HG03432 (cell line): ENCODE data around the gene FXYD7.
"Not testable (repeated sequence)": the region's sequence is repeated elsewhere in the genome, so short reads cannot be mapped to it uniquely, and the experiment has no call there.

Experiments used
- ATAC-seq: cut with Tn5 transposase; IDR thresholded peaks from one replicate; pipeline ENCODE4 v1.9.1; 2021; ENCODE audit warnings: mild to moderate bottlenecking, moderate library complexity; ENCODE audit not compliant: unreplicated experiment

The FXYD7 gene

GRCh38 chr19:35142606-35143230 lies 337 bp upstream of the FXYD7 start:
- ATAC-seq, result no peak

DNA sequence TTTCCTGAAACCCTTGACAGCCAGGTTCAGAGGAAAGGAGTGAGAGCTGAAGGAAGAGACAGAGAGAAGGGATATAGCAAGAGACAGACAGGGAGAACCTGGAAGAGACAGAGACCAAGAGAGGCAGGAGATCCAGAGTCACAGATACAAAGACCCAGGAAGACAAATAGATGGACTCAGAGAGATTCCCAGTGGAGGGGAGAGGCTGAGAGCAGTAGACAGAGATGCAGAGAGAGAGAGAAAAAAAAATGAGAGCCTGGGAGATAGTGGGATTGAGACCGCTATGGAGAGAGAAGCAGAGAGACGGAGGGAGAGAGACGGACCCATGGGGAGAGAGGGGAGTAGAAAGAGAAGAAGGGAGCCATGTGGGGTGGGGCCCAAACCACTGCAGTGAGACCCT lies 763 bp downstream of the FXYD7 start:
- no peak for ATAC-seq

GRCh38 chr19:35144259-35144599 lies 1.2 kb downstream of the FXYD7 start:
- ATAC-seq, result no peak

GRCh38 chr19:35144600-35145436 lies 1.8 kb downstream of the FXYD7 start:
- no peak for ATAC-seq

DNA sequence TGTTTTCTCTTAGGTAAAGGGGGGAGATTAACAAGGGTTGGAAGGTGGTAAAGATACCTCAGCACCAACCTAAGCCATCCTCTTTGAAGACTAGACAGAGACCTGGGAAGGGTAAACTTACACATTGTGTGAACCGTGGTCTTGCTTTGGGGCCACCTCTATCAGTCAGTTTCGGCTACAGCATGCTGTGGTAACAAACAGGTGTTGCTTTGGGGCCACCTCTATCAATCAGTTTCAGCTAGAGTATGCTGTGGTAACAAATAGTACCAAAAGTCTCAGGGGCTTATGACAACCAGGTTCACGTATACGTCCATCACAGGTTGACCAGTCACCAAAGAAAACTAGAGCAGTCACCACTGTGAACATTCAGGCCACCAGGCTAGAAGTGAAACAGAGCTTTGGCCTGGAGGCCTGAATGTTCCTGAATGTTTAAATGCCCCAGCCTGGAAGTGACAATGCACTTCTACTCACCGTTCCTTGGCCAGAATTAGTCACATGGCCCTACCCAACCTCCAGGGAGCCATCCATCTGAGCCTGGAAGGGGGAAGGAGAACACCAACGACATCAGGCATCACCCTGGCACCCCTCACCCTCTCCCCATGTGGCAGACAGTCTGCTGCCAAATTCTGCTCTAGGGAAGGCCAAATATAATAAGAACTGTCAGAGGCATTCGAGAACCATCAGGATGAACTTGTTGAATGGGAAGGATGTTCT lies 3.8 kb downstream of the FXYD7 start:
- no peak for ATAC-seq

DNA sequence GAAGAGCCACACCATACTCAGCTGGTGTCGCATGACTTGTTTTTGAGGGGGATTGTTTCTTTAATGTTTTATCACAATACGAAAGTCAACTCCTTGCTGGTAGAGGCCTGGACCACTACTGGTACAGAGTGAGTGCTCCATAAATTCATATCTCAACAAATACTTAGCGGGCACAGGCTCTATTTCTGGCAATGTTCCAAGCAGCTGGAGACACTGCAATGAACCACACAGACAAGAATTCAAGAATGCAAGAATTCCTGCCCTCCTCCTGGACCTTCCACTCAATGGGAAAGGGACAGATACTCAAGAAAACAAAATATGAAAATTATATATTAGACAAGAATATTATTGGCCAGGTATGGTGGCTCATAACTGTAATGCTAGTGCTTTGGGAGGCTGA lies 6.4 kb downstream of the FXYD7 start:
- no peak for ATAC-seq

DNA sequence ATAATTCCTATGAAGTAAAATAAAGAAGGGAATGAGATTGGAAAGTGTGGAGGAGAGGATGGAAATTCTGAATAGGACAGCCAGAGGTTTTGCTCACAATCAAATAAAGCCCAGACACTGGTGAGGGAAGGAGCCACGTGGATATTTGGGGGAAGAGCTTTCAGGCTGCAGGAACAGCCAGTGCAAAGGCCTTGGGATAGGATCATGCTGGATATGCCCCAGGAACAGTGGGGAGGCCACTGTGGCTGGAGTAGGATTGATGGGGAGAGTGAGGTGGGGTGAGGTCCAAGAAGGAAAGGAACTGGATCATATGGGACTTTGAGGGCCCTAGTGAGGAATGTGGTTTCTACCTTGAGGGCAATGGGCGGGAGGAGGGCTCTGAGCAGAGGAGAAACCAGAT lies 7.4 kb downstream of the FXYD7 start:
- no peak for ATAC-seq

GRCh38 chr19:35151273-35152065 lies 8.4 kb downstream of the FXYD7 start:
- no peak for ATAC-seq

- not testable (repeated sequence) for ATAC-seq
Observed at GRCh38 chr19:35153129-35153522, 10.1 kb downstream of the FXYD7 start.

DNA sequence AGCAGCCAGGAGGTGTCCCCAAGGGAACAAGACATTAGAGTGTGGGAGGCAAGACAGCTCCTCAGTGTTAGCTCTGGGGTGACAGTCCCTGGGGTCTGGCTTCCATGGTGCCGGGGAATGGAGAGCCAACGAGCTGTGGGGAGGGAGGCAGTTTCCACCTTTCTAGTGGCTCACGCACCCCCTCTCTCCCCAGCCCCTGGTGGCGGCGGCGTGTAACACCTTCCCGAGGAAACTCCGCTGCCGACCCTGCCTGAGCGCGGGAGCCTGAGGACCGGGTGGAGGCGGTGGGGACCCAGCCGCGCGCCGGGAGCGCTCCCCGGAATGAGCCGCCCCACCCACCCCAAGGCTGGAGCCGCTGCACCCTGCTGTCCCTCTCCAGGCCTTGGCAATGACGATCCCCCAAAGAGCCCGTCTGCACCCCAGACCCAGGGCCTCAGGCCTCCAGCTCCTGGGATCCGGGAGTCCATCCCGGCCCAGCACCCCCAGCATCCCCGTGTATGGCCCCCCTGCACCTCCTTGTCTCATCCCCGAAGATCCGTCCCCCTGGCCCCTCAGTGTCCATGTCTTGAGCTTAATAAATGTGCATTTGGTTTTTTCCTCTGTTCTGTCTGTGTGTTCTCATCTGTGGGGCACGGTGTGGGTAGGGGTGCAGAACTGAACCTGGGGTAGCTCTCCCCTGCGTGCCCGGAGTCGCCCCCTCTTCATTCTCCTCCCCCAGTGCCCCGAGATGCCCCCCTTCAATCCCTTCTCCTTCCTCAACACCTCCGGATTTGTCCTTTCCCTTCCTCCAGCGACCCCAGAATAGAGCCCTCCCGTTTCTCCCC lies 10.9 kb downstream of the FXYD7 start:
- no peak for ATAC-seq

DNA sequence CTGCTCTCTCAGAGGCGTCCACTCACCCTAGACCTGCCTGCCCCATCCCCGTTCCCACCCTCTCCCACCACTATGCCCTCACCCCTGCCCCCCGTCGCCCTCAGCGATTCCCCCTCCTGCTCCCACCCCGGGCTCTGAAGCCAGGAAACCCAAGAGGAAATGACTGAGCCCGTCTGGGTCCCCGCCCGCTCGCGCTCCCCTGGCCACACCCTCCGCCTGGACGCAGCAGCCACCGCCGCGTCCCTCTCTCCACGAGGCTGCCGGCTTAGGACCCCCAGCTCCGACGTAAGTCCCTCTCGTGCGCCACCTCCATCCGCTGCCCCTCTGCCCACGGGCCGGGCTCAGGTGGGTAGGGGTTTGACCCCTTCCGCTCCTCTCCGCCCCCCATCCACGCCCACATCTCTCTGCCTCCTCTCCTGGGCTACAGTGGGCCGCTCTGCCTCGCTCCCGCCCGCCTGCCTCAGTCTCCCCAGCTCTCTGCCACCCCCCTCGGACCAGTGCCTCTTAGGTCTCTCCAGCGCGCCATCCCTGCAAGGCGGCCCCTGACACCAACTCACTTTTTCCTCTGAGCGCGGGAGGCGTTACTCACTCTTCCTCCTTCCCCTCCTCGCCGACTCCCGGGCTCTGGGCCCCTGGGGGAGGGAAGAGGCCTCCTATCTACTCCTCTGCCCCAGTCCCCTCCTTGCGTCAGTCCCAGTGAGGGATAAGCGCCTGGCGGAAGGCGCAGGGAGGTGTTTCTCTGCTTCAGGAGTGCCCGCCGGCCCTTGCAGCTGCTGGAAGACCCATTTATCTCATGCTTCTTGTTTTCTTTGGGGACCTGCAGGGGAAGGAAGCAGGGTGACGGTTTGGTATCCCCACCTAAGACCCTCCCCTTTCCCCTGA lies 11.7 kb downstream of the FXYD7 start, which contains the start of gene FXYD5:
Gene FXYD5 (plus strand): TSS at position 211 of the 882 bp plus-strand sequence. CDS start 816 bp downstream, outside the sequence.
- no peak for ATAC-seq

- ATAC-seq, result no peak
Observed at GRCh38 chr19:35155441-35155840, 12.4 kb downstream of the FXYD7 start.

DNA sequence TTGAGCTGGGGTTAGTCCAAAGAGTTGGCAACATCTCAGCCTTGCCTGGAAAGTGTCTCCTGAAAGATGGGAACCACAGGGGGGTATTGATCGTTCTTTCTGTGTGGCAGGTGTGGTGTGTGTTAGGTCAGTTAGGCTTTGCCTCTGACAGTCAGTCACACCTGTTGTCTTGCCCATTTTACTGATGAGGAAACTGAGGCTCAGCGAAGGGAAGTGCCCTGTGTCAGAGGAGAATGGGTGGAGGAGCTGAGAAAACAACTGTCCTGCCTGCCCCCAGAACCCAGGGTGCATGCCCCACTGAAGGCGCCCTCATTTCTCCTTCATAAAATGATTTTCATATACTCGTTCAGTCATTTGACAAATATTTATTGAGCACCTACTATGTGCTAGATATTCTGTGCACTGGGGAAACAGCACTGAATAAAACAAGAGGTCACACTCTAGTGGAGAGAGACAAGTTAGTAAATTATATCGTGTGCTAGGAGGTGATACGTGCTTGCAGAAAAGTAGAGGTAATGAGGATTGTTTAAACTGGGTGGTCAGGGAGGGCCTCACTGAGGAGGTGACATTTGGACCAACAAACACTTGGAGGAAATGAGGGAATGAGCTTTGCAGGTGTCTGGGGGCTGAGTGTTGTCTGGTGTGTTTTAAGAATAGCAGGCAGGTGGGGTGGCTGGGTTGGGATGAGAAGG lies 13.1 kb downstream of the FXYD7 start:
- ATAC-seq, result no peak

DNA sequence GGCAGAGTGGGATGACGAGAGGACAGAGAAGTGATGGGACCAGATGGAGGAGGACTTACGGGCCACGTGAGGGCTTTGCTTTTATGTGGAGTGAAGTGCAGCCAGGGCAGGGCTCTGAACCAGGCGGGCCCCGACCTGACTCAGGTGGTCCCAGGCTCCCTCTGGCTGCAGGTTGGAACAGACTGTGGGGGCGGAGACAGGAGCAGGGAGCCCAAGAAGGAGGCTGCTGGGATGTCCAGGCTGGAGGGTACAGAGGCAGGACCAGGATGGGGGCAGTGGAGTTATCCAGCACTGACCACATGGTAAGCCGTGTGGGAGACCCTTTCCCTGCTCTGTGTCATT lies 13.6 kb downstream of the FXYD7 start:
- ATAC-seq, result no peak

- no peak for ATAC-seq
Observed at GRCh38 chr19:35157431-35157830, 14.4 kb downstream of the FXYD7 start.

- no peak for ATAC-seq
Observed at GRCh38 chr19:35159606-35160005, 16.6 kb downstream of the FXYD7 start.

DNA sequence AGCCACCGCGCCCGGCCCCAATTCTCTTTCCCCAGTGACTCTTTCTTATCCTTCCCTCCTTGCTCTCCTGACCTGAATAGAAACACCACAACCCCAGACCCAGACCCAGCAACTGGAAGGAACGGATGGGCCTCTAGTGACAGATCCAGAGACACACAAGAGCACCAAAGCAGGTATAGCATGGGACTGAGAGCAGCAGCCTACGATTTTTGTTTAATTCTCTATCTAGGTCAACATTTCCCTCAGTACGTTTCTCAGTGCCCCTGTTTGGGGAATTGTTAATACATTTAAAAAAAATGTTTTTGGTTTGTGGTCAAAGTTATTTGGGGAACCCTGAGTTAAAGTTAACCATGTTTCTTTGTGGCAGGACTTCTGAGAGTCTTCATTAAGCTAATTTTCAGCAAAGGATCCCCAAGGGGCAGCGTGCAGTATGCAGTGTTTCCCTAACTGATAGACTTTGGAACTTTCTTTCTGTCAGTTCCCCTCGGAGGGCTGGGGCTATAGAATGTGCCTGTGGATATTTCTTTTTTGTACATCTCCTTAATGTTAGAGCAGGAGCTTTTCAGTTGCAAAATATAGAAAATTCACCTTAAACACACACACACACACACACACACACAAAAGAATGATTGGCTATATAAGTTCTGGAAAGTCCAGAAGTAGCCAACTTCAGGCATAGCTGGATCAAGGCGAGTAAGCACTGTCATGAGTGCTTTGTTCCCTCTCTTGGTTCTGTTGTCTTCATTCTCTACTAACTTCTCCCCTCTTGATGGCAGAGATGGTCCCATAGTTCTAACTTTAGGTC lies 17.8 kb downstream of the FXYD7 start:
- ATAC-seq, result no peak

- no peak for ATAC-seq
Observed at GRCh38 chr19:35161434-35161743, 18.3 kb downstream of the FXYD7 start.
